Stimulated activated naive CD8-positive, alpha-beta T cell treated with anti-CD3 and anti-CD28 coated beads, Interleukin-15, Interleukin-2, amounts not matched to agents 100 ng/mL and 50 ng/mL, for 24 hours (primary cell): ENCODE measurements around the gene B4GALNT4.
"Not testable (repeated sequence)": the region's sequence is repeated elsewhere in the genome, so short reads cannot be mapped to it uniquely, and the experiment has no call there.

Source experiments
- H3K27ac Mint-ChIP-seq: one replicate; pipeline ENCODE4 v1.8.0; 2021; ENCODE audit warnings: mild to moderate bottlenecking, mixed read lengths
- H3K27me3 Mint-ChIP-seq: one replicate; pipeline ENCODE4 v1.8.0; 2021; ENCODE audit warnings: mixed read lengths
- H3K36me3 Mint-ChIP-seq: one replicate; pipeline ENCODE4 v1.8.0; 2021; ENCODE audit warnings: low read depth, mixed read lengths
- H3K4me1 Mint-ChIP-seq: one replicate; pipeline ENCODE4 v1.8.0; 2021; ENCODE audit warnings: low read depth, mixed read lengths
- H3K4me3 Mint-ChIP-seq: one replicate; pipeline ENCODE4 v1.8.0; 2021; ENCODE audit warnings: mild to moderate bottlenecking, mixed read lengths
- H3K9me3 Mint-ChIP-seq: one replicate; pipeline ENCODE4 v1.8.0; 2021; ENCODE audit warnings: mixed read lengths

Gene B4GALNT4

GRCh38 chr11:396948-397548, 27.7 kb downstream of the B4GALNT4 start:
- H3K27me3 Mint-ChIP-seq, result no peaks in the 10 kb centered on the region
- H3K4me1 Mint-ChIP-seq, result no peaks in the 10 kb centered on the region
- H3K36me3 Mint-ChIP-seq, result no peaks in the 10 kb centered on the region
- H3K9me3 Mint-ChIP-seq, result no peaks in the 10 kb centered on the region
- no peak overlapping the region for H3K4me3 Mint-ChIP-seq
- no peak overlapping the region for H3K27ac Mint-ChIP-seq

DNA sequence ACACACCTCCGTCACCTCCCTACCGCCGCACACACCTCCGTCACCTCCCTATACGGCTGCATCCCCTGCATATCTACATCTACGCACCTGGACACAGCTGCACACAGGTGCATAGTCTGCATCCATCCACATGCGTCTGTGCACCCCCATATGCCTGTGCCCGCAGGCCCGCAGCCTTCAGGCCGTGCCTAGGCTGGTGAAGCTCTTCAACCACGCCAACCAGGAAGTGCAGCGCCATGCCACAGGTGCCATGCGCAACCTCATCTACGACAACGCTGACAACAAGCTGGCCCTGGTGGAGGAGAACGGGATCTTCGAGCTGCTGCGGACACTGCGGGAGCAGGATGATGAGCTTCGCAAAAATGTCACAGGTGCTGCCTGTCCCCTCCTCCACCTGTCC, 29.5 kb downstream of the B4GALNT4 start:
- no peak overlapping the region for H3K4me3 Mint-ChIP-seq

DNA sequence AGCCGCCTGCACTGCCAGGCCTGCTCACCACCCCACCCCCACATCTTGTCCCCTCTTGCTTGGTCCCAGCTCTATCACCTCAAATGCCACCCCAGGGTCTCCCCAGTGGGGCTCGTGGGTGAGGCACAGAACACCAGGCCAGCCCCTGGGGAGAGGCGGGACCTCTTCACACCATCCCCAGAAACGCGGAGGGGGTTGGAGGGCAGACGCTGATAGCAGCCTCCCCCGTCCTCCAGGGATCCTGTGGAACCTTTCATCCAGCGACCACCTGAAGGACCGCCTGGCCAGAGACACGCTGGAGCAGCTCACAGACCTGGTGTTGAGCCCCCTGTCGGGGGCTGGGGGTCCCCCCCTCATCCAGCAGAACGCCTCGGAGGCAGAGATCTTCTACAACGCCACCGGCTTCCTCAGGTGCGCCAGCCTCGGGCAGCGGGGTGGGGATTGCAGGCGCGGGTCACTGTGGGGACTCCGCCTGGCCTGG, 30.5 kb downstream of the B4GALNT4 start:
- Mint-ChIP-seq H3K36me3 (no peaks in the 10 kb centered on the region), H3K27ac (no peak overlapping the region), H3K4me3 (no peak overlapping the region), H3K4me1 (no peaks in the 10 kb centered on the region), H3K27me3 (no peaks in the 10 kb centered on the region), H3K9me3 (no peaks in the 10 kb centered on the region)

More for the DNA sequence above, 29.5 kb downstream of the B4GALNT4 start:
- Mint-ChIP-seq H3K36me3 (no peaks in the 10 kb centered on the region), H3K4me1 (no peaks in the 10 kb centered on the region), H3K27ac (no peak overlapping the region), H3K27me3 (no peaks in the 10 kb centered on the region), H3K9me3 (no peaks in the 10 kb centered on the region)

GRCh38 chr11:400241-400689, 31.0 kb downstream of the B4GALNT4 start:
- Mint-ChIP-seq H3K36me3 (no peaks in the 10 kb centered on the region), H3K27me3 (no peaks in the 10 kb centered on the region), H3K4me3 (no peak overlapping the region), H3K4me1 (no peaks in the 10 kb centered on the region), H3K27ac (no peak overlapping the region), H3K9me3 (no peaks in the 10 kb centered on the region)

GRCh38 chr11:401196-401595, 31.9 kb downstream of the B4GALNT4 start:
- not testable (repeated sequence) for H3K4me1 Mint-ChIP-seq, H3K4me3 Mint-ChIP-seq

DNA sequence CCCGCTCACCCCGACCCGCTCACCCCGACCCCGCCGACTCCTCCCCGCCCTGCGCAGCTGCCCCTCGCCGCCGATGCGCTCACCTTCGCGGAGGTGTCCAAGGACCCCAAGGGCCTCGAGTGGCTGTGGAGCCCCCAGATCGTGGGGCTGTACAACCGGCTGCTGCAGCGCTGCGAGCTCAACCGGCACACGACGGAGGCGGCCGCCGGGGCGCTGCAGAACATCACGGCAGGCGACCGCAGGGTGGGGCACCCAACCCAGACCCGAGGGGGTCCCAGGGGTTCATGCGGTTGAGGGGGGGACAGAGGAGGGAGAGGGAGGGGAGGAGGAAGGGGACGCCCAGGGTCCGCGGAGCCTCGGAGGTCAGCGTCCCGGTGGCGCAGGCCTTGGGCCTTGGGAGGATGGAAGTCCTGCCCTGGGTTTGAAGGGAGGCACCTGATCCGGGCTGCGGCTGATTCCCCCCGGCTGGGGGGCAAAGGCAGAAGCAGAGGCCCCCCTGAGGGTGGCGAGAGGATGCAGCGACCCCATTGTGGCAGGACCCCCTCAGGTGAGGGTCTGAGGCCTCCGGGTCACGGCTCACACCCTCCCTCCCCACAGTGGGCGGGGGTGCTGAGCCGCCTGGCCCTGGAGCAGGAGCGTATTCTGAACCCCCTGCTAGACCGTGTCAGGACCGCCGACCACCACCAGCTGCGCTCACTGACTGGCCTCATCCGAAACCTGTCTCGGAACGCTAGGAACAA, 33.9 kb downstream of the B4GALNT4 start:
- no peaks in the 10 kb centered on the region for H3K9me3 Mint-ChIP-seq
- H3K36me3 Mint-ChIP-seq, result no peaks in the 10 kb centered on the region
- no peak overlapping the region for H3K27ac Mint-ChIP-seq
- H3K4me1 Mint-ChIP-seq, result no peaks in the 10 kb centered on the region
- H3K27me3 Mint-ChIP-seq, result no peaks in the 10 kb centered on the region
- H3K4me3 Mint-ChIP-seq, result no peak overlapping the region

More at GRCh38 chr11:401196-401595, 31.9 kb downstream of the B4GALNT4 start:
- not testable (repeated sequence) for H3K9me3 Mint-ChIP-seq, H3K27ac Mint-ChIP-seq, H3K27me3 Mint-ChIP-seq, H3K36me3 Mint-ChIP-seq

DNA sequence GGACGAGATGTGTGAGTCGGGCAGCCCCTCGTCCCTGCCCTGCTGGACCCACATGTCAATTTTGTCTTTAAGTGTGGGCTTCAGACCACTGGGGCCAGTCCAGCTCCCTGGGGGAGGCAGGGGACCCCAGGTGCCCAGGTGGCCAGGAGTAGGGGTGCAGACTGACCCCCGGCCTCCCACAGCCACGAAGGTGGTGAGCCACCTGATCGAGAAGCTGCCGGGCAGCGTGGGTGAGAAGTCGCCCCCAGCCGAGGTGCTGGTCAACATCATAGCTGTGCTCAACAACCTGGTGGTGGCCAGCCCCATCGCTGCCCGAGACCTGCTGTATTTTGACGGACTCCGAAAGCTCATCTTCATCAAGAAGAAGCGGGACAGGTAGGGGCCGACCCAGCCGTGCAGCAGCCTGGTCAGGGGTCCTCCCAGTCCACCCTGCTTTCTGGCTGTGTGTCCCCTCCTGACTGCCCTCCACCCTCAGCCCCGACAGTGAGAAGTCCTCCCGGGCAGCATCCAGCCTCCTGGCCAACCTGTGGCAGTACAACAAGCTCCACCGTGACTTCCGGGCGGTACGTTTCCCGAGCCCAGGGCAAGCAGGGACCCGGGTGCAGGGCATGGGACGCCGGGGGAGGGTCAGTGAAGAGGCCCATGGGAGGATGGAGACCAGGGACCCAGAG, 34.6 kb downstream of the B4GALNT4 start:
- Mint-ChIP-seq H3K36me3 (no peaks in the 10 kb centered on the region), H3K27me3 (no peaks in the 10 kb centered on the region), H3K4me1 (no peaks in the 10 kb centered on the region), H3K4me3 (no peak overlapping the region), H3K9me3 (no peaks in the 10 kb centered on the region), H3K27ac (no peak overlapping the region)

GRCh38 chr11:404551-405264, 35.4 kb downstream of the B4GALNT4 start:
- Mint-ChIP-seq H3K27me3 (no peaks in the 10 kb centered on the region), H3K9me3 (no peaks in the 10 kb centered on the region), H3K36me3 (no peaks in the 10 kb centered on the region), H3K27ac (no peak overlapping the region), H3K4me1 (no peaks in the 10 kb centered on the region), H3K4me3 (no peak overlapping the region)

DNA sequence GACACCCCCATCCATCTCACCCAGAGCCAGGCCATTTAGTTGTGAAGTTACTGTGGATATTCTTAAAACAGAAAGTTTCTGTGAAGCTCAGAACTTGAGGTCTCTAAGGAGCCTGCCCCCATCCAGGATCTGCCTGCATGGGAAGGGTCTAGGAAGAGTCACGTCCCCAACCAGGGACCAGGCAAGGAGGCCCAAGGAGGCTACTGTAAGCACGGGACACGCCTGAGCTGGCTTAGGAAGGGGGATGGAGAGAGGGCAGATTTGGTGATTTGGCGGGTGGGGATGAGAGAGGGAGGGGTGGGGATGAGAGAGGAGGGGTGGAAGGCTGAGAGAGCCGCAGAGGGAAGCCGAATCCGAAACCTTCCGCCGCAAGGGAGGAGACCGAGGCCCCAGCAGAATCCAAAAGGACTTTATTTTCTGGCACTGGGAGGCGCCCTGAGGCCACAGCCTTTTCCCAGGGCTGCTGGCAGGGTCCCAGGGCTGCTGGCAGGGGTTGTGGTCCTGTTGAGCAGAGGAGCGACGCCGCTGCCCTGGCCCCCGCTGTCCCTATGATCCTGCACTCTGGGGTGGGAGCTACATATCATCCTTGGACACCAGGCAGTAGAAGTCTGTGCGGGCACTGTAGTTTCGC, 36.1 kb downstream of the B4GALNT4 start:
- Mint-ChIP-seq H3K4me1 (no peaks in the 10 kb centered on the region), H3K27me3 (no peaks in the 10 kb centered on the region), H3K4me3 (no peak overlapping the region), H3K36me3 (no peaks in the 10 kb centered on the region), H3K9me3 (no peaks in the 10 kb centered on the region), H3K27ac (no peak overlapping the region)

DNA sequence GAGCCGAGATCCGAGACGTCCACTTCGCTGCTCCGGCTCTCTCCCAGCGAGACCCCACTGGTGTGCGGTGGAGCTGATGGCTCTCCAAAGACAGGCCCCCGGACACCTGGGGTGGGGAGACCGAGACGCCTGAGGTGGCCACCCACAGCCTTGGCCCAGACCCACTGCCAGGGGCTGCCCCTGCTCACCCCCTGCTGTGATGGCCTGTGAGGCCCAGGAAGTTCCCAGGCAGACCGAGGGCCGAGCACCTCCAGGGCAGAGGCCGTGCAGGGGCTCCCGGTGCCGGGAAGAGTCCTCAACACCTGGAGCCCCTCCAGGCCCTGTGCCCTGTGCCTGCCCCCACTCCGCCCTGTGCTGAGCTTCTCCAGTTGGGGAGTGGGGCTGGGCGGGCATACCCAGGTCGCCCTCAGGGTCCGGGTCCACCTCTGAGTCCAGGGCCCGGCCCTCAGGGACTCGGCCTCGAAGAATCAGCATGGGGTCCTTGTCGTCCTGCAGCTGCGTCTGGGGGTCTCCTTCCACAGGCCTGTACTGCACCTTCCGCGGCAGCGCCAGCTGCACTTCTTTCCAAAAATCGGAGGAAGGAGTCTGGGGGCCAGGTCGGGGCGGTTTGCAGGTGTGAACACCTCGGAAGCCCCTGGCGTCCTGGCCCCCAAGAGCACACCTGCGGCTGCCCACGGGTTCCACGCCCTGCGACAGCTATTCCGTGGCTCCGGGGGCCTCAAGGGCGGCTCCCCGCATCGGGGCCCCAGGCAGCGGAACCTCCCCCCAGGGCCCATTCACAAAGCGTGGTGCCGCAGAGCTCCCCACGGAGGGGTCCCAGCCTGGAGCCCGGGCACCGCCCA, 36.9 kb downstream of the B4GALNT4 start:
- Mint-ChIP-seq H3K27me3 (no peaks in the 10 kb centered on the region), H3K36me3 (no peaks in the 10 kb centered on the region), H3K27ac (no peak overlapping the region), H3K4me1 (no peaks in the 10 kb centered on the region), H3K9me3 (no peaks in the 10 kb centered on the region), H3K4me3 (no peak overlapping the region)

DNA sequence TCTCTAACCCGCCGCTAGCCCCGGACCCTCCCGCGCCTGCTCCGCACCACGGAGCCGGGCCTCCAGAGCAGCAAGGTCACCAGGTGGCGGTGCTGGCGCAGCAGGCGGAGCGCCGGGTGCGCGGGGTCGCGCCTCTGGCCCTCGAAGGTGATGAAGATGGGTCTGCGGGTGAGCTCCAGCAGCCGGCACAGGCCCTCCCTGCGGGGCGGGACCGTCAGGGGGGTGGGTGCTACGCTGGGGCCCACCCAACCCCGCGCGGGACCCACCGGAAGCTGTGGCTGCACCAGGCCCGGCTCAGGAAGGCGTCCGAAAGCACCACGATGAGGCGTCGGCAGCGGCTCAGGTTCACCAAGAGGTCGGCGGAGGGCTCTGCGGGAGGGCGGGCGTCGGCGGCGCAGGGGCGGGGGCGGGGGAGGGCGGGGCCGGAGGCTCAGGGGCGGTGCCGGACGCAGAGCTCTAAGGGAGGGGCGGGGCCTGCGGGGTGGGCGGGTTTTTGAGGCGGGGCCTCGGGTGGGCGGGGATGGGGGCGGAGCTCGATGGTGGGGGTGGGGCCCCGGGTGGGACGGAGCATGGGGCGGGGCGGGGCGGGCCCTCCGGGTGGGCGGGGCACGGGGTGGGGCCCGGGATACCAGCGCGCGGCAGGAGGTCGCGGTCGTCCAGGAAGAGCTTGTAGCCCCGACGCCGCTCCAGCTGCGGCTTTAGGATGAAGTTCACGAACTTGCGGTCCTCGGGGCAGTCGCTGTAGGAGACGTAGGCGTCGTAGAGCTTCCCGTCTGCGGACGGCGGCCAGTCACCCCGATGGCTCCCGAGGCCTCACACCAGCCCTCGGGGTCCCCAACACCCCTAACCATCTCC, 37.7 kb downstream of the B4GALNT4 start:
- no peak overlapping the region for H3K27ac Mint-ChIP-seq
- H3K4me1 Mint-ChIP-seq, result no peaks in the 10 kb centered on the region
- no peaks in the 10 kb centered on the region for H3K9me3 Mint-ChIP-seq
- H3K4me3 Mint-ChIP-seq, result no peak overlapping the region
- H3K27me3 Mint-ChIP-seq, result no peaks in the 10 kb centered on the region
- no peaks in the 10 kb centered on the region for H3K36me3 Mint-ChIP-seq

DNA sequence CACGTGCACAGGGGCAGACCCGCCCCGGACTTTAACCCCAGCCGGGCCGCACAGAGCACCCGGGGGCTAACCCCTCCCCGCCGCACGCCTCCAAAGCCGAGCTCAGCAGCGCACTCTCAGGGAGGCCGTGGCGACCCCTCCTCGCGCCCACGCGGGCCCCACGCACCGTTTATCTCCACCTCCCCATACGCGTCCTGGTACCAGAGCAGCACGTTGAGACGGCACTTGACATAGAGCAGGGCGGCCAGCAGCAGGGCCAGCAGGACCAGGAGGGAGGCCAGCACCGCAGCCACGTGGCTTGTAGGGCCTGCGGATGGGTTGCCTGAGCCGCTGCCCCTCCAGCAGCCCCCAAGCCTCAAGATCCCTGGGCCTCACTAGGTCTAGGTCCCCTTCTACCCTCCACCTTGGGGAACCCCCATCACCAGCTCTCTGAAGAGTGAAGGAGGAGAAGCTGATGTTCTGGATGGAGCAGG, 38.4 kb downstream of the B4GALNT4 start:
- Mint-ChIP-seq H3K36me3 (no peaks in the 10 kb centered on the region), H3K27me3 (no peaks in the 10 kb centered on the region), H3K4me3 (no peak overlapping the region), H3K9me3 (no peaks in the 10 kb centered on the region), H3K4me1 (no peaks in the 10 kb centered on the region), H3K27ac (no peak overlapping the region)
